ENCODE measurements around the gene ZNF592. TPM values are rescaled to one million over a fixed set of nuclear protein-coding genes. Genes with fewer than 3 reads are reported as not detected.

ZNF592 gene
- total and polyA plus RNA-seq, 9 of the 15 experiments (the other 6 are each of a cell fraction or from before 2014, with no cell fraction given) = 0.88 to 23.8 (median 7.4) TPM

- TF ChIP-seq, protein P1, sequence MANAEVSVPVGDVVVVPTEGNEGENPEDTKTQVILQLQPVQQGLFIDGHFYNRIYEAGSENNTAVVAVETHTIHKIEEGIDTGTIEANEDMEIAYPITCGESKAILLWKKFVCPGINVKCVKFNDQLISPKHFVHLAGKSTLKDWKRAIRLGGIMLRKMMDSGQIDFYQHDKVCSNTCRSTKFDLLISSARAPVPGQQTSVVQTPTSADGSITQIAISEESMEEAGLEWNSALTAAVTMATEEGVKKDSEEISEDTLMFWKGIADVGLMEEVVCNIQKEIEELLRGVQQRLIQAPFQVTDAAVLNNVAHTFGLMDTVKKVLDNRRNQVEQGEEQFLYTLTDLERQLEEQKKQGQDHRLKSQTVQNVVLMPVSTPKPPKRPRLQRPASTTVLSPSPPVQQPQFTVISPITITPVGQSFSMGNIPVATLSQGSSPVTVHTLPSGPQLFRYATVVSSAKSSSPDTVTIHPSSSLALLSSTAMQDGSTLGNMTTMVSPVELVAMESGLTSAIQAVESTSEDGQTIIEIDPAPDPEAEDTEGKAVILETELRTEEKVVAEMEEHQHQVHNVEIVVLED (CRISPR knock-in tag; IDR thresholded peaks at IDR 0.05) = no peak
- no peak for TF ChIP-seq PCBP2 (IDR thresholded peaks at IDR 0.05; ENCODE audit: low read depth, low read length, poor library complexity, severe bottlenecking)
- no peak for TF ChIP-seq SNAPC5 (CRISPR knock-in tag; IDR thresholded peaks at IDR 0.05)
- no peak for TF ChIP-seq ZHX1 (conservative IDR thresholded peaks at IDR 0.05; ENCODE audit: low read length)
- no peak for TF ChIP-seq RAD51 (IDR thresholded peaks at IDR 0.05; ENCODE audit: borderline replicate concordance, low read depth)
- TF ChIP-seq SMAD2 (IDR thresholded peaks at IDR 0.05; ENCODE audit: low read depth, low read length) = no peak
- no peak for TF ChIP-seq TFAM (CRISPR knock-in tag; conservative IDR thresholded peaks at IDR 0.05)
- TF ChIP-seq KHSRP (IDR thresholded peaks at IDR 0.05) = no peak
- TF ChIP-seq, protein P2, sequence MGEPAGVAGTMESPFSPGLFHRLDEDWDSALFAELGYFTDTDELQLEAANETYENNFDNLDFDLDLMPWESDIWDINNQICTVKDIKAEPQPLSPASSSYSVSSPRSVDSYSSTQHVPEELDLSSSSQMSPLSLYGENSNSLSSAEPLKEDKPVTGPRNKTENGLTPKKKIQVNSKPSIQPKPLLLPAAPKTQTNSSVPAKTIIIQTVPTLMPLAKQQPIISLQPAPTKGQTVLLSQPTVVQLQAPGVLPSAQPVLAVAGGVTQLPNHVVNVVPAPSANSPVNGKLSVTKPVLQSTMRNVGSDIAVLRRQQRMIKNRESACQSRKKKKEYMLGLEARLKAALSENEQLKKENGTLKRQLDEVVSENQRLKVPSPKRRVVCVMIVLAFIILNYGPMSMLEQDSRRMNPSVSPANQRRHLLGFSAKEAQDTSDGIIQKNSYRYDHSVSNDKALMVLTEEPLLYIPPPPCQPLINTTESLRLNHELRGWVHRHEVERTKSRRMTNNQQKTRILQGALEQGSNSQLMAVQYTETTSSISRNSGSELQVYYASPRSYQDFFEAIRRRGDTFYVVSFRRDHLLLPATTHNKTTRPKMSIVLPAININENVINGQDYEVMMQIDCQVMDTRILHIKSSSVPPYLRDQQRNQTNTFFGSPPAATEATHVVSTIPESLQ (CRISPR knock-in tag; IDR thresholded peaks at IDR 0.05) = no peak
- TF ChIP-seq ZNF316 (IDR thresholded peaks at IDR 0.05) = peak; percentile 63
- TF ChIP-seq MBD2 (IDR thresholded peaks at IDR 0.05; ENCODE audit: borderline replicate concordance, low read depth) = no peak
- no peak for TF ChIP-seq MTA2 (IDR thresholded peaks at IDR 0.05; ENCODE audit: low read depth)
- peak; percentile 68; the same call in 1 of the 2 replicates for TF ChIP-seq PHF8 (IDR thresholded peaks at IDR 0.05; ENCODE audit: borderline replicate concordance, low read length)
- TF ChIP-seq KLF10 (CRISPR knock-in tag; IDR thresholded peaks at IDR 0.05) = no peak
- TF ChIP-seq NFATC3 (IDR thresholded peaks at IDR 0.05) = no peak
- TF ChIP-seq, protein P3, sequence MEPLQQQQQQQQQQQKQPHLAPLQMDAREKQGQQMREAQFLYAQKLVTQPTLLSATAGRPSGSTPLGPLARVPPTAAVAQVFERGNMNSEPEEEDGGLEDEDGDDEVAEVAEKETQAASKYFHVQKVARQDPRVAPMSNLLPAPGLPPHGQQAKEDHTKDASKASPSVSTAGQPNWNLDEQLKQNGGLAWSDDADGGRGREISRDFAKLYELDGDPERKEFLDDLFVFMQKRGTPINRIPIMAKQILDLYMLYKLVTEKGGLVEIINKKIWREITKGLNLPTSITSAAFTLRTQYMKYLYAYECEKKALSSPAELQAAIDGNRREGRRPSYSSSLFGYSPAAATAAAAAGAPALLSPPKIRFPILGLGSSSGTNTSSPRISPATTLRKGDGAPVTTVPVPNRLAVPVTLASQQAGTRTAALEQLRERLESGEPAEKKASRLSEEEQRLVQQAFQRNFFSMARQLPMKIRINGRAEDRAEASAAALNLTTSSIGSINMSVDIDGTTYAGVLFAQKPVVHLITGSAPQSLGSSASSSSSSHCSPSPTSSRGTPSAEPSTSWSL (CRISPR knock-in tag; IDR thresholded peaks at IDR 0.05; ENCODE audit: borderline replicate concordance) = no peak
- no peak for TF ChIP-seq MED1 (CRISPR knock-in tag; IDR thresholded peaks at IDR 0.05; ENCODE audit: borderline replicate concordance)
- TF ChIP-seq ID3 (CRISPR knock-in tag; IDR thresholded peaks at IDR 0.05) = no peak
- TF ChIP-seq ID3 (tag; IDR thresholded peaks at IDR 0.05) = no peak
- TF ChIP-seq ZFP1 (CRISPR knock-in tag; IDR thresholded peaks at IDR 0.05) = no peak
Observed at GRCh38 chr15:84747416-84748273, 747 bp upstream of the ZNF592 start (continued).

Measured in K562 (cell line).